SK-N-SH treated with all-trans-retinoic acid at 6 μM for 48 hours (cell line): ENCODE data around the gene HBS1L.

ENCODE experiments used
- ATAC-seq: fragments of 200-7000 bp; cut with Tn5 transposase; 3 replicates; pipeline ENCODE4 v1.9.1; 2020; ENCODE audit warnings: mild to moderate bottlenecking, moderate library complexity
- ARNTL ChIP-seq: fragments of 450-650 bp; formaldehyde crosslinking; IDR thresholded peaks from 2 replicates; pipeline ENCODE4 v1.5.0; 2020; ENCODE audit warnings: low read depth, mild to moderate bottlenecking, moderate library complexity, borderline replicate concordance
- CSDC2 ChIP-seq: fragments of 250-450 bp; sonication (Bioruptor Pico); IDR thresholded peaks from 2 replicates; pipeline ENCODE4 v1.5.0; 2020; ENCODE audit warnings: mild to moderate bottlenecking, moderate library complexity
- ESRRG ChIP-seq: fragments of 250-450 bp; sonication (Bioruptor Pico); IDR thresholded peaks from 2 replicates; pipeline ENCODE4 v1.6.1; 2021; ENCODE audit warnings: mild to moderate bottlenecking
- GLIS3 ChIP-seq: fragments of 250-450 bp; sonication (Bioruptor Pico); IDR thresholded peaks from 2 replicates; pipeline ENCODE4 v1.5.0; 2020; ENCODE audit warnings: mild to moderate bottlenecking, moderate library complexity
- OSR1 ChIP-seq: fragments of 250-450 bp; sonication (Bioruptor Pico); IDR thresholded peaks from 2 replicates; pipeline ENCODE4 v1.8.0; 2022; ENCODE audit warnings: moderate library complexity, mild to moderate bottlenecking, inconsistent platforms
- RARB ChIP-seq: fragments of 250-450 bp; sonication (Bioruptor Pico); IDR thresholded peaks from 2 replicates; pipeline ENCODE4 v1.8.0; 2021; ENCODE audit warnings: mild to moderate bottlenecking, moderate library complexity
- SNAI2 ChIP-seq: fragments of 250-450 bp; sonication (Bioruptor Pico); IDR thresholded peaks from 2 replicates; pipeline ENCODE4 v1.5.0; 2020; ENCODE audit warnings: mild to moderate bottlenecking, moderate library complexity
- TCF4 ChIP-seq: fragments of 250-450 bp; sonication (Bioruptor Pico); IDR thresholded peaks from 2 replicates; pipeline ENCODE4 v1.8.0; 2021; ENCODE audit warnings: mild to moderate bottlenecking, moderate library complexity, borderline replicate concordance
- TOX ChIP-seq: fragments of 250-450 bp; sonication (Bioruptor Pico); IDR thresholded peaks from 2 replicates; pipeline ENCODE4 v1.8.0; 2021; ENCODE audit warnings: mild to moderate bottlenecking, moderate library complexity, borderline replicate concordance
- ZC3H10 ChIP-seq: fragments of 250-450 bp; sonication (Bioruptor Pico); IDR thresholded peaks from 2 replicates; pipeline ENCODE4 v1.5.1; 2021; ENCODE audit warnings: mild to moderate bottlenecking, moderate library complexity
- ZFP3 ChIP-seq: fragments of 250-450 bp; sonication (Bioruptor Pico); IDR thresholded peaks from 2 replicates; pipeline ENCODE4 v1.5.0; 2020; ENCODE audit warnings: mild to moderate bottlenecking, moderate library complexity
- ZFP30 ChIP-seq: fragments of 450-650 bp; formaldehyde crosslinking; IDR thresholded peaks from 2 replicates; pipeline ENCODE4 v1.5.0; 2022; ENCODE audit warnings: mild to moderate bottlenecking, moderate library complexity
- ZNF565 ChIP-seq: fragments of 450-650 bp; formaldehyde crosslinking; conservative IDR thresholded peaks from 2 replicates; pipeline ENCODE4 v1.5.0; 2020; ENCODE audit warnings: low read depth, mild to moderate bottlenecking, moderate library complexity
- ZNF70 ChIP-seq: fragments of 450-650 bp; formaldehyde crosslinking; IDR thresholded peaks from 2 replicates; pipeline ENCODE4 v1.5.0; 2020; ENCODE audit warnings: mild to moderate bottlenecking, moderate library complexity
- ZNF8 ChIP-seq: fragments of 450-650 bp; formaldehyde crosslinking; IDR thresholded peaks from 2 replicates; pipeline ENCODE4 v1.5.0; 2020; ENCODE audit warnings: mild to moderate bottlenecking, moderate library complexity
- TF ChIP-seq, protein P1 (sequence below): fragments of 250-450 bp; sonication (Bioruptor Pico); IDR thresholded peaks from 2 replicates; pipeline ENCODE4 v1.8.0; 2021; ENCODE audit warnings: low read depth, mild to moderate bottlenecking, moderate library complexity, borderline replicate concordance
- TF ChIP-seq, protein P2 (sequence below): fragments of 250-450 bp; sonication (Bioruptor Pico); IDR thresholded peaks from 2 replicates; pipeline ENCODE4 v1.5.1; 2021; ENCODE audit warnings: mild to moderate bottlenecking, moderate library complexity
- TF ChIP-seq, protein P3 (sequence below): fragments of 250-450 bp; sonication (Bioruptor Pico); IDR thresholded peaks from 2 replicates; pipeline ENCODE4 v1.5.0; 2020; ENCODE audit warnings: mild to moderate bottlenecking, moderate library complexity
- TF ChIP-seq, protein P4 (sequence below): fragments of 250-450 bp; sonication (Bioruptor Pico); IDR thresholded peaks from 2 replicates; pipeline ENCODE4 v1.8.0; 2020; ENCODE audit warnings: mild to moderate bottlenecking, moderate library complexity, borderline replicate concordance

The HBS1L gene

DNA sequence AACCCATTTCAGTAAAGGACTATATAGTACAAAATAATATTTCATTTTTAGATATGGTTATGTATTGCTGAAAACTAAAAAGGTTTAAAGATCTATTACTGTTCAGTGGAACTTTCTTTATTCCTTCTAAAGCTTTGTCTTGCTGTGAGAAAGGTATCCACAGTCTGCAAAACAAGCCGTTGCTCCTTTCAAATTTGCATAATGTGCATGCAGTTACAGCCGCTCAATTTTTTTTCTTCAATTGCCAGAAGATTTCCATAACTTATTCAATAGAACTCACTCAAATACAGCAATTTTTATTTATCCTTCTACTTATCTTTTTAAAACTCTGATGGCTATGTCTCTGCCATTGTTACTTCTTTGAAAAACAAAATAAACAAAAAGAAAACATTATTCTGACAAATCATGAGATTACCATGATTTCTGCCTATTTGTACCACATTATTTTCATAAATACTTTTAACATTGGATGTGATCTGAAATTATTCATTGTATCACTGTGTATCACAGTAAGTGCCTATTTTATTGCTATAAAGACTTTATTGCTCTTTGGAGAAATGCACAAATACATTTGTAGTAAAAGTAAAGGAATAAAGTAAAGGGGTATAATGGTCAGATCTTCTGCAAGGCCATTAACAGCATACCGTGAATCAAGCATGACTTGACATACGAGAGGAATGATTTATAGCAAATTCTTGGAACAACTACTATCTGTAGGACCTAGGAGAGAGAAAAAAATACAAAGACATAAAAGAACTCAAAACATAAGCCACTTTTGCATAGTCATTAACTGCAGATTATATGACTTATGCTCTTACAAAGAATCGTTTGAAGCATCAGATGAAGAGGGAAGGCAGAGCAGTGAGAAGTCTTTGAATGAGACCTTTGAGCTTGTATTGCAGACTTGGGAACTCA is 29.6 kb upstream of the HBS1L start (continued):
- TF ChIP-seq, protein P1, sequence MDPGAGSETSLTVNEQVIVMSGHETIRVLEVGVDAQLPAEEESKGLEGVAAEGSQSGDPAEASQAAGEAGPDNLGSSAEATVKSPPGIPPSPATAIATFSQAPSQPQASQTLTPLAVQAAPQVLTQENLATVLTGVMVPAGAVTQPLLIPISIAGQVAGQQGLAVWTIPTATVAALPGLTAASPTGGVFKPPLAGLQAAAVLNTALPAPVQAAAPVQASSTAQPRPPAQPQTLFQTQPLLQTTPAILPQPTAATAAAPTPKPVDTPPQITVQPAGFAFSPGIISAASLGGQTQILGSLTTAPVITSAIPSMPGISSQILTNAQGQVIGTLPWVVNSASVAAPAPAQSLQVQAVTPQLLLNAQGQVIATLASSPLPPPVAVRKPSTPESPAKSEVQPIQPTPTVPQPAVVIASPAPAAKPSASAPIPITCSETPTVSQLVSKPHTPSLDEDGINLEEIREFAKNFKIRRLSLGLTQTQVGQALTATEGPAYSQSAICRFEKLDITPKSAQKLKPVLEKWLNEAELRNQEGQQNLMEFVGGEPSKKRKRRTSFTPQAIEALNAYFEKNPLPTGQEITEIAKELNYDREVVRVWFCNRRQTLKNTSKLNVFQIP (CRISPR knock-in tag), result no peak
- TF ChIP-seq ESRRG (CRISPR knock-in tag), result no peak
- no peak for TF ChIP-seq RARB (CRISPR knock-in tag)
- no peak for TF ChIP-seq TOX (CRISPR knock-in tag)
- TF ChIP-seq ZFP30, result no peak
- TF ChIP-seq ZFP3 (CRISPR knock-in tag), result no peak
- TF ChIP-seq ZNF565 (CRISPR knock-in tag), result no peak
- TF ChIP-seq TCF4, result no peak
- TF ChIP-seq ZNF70 (CRISPR knock-in tag), result no peak
- TF ChIP-seq, protein P2, sequence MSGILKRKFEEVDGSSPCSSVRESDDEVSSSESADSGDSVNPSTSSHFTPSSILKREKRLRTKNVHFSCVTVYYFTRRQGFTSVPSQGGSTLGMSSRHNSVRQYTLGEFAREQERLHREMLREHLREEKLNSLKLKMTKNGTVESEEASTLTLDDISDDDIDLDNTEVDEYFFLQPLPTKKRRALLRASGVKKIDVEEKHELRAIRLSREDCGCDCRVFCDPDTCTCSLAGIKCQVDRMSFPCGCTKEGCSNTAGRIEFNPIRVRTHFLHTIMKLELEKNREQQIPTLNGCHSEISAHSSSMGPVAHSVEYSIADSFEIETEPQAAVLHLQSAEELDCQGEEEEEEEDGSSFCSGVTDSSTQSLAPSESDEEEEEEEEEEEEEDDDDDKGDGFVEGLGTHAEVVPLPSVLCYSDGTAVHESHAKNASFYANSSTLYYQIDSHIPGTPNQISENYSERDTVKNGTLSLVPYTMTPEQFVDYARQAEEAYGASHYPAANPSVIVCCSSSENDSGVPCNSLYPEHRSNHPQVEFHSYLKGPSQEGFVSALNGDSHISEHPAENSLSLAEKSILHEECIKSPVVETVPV (CRISPR knock-in tag), result no peak
- no peak for TF ChIP-seq SNAI2 (CRISPR knock-in tag)

DNA sequence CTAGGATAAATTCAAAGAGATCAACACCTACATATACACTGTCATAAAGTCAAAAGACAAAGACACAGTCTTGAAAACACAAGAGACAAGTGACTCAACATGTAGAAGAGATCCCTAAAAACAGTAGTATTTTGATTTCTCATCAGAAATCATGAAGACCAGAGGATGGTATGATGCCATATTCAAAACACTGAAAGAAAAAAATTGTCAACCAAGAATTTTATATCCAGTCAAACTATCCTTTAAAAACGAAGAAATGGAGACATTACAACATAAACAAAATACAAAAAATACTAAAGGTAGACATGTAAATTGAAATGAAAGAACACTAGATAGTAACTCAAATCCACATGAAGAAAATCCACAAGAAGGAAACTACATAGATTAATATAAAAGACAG is 27.3 kb upstream of the HBS1L start:
- TF ChIP-seq, protein P3, sequence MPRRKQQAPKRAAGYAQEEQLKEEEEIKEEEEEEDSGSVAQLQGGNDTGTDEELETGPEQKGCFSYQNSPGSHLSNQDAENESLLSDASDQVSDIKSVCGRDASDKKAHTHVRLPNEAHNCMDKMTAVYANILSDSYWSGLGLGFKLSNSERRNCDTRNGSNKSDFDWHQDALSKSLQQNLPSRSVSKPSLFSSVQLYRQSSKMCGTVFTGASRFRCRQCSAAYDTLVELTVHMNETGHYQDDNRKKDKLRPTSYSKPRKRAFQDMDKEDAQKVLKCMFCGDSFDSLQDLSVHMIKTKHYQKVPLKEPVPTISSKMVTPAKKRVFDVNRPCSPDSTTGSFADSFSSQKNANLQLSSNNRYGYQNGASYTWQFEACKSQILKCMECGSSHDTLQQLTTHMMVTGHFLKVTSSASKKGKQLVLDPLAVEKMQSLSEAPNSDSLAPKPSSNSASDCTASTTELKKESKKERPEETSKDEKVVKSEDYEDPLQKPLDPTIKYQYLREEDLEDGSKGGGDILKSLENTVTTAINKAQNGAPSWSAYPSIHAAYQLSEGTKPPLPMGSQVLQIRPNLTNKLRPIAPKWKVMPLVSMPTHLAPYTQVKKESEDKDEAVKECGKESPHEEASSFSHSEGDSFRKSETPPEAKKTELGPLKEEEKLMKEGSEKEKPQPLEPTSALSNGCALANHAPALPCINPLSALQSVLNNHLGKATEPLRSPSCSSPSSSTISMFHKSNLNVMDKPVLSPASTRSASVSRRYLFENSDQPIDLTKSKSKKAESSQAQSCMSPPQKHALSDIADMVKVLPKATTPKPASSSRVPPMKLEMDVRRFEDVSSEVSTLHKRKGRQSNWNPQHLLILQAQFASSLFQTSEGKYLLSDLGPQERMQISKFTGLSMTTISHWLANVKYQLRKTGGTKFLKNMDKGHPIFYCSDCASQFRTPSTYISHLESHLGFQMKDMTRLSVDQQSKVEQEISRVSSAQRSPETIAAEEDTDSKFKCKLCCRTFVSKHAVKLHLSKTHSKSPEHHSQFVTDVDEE (CRISPR knock-in tag), result no peak
- TF ChIP-seq ZNF70 (CRISPR knock-in tag) (no peak), GLIS3 (CRISPR knock-in tag) (no peak), TOX (CRISPR knock-in tag) (no peak), ESRRG (CRISPR knock-in tag) (no peak), OSR1 (no peak), ZFP30 (no peak), TCF4 (no peak), ZNF8 (no peak), ZFP3 (CRISPR knock-in tag) (no peak)
- no peak for ATAC-seq

DNA sequence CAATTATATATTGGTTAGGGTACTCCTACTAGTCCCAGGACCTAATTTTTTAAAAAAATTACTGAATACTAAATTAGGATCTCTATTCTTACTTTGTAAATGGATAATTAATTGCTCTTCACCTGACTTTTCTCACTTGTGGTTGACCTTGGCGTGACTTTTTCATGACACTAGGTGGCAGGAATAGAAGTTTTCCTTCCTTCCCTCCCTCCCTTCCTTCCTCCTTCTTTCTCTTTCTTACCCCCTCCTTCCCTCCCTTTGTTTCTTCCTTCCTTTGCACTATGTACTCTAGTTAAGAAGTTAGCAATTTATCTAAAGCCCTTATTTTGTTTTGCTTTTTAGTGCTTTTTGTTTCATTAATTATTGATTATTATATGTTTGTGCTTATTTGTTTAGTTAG is 20.4 kb upstream of the HBS1L start:
- no peak for ATAC-seq
- TF ChIP-seq, protein P3 (CRISPR knock-in tag), result no peak
- TF ChIP-seq CSDC2, result no peak
- TF ChIP-seq, protein P4, sequence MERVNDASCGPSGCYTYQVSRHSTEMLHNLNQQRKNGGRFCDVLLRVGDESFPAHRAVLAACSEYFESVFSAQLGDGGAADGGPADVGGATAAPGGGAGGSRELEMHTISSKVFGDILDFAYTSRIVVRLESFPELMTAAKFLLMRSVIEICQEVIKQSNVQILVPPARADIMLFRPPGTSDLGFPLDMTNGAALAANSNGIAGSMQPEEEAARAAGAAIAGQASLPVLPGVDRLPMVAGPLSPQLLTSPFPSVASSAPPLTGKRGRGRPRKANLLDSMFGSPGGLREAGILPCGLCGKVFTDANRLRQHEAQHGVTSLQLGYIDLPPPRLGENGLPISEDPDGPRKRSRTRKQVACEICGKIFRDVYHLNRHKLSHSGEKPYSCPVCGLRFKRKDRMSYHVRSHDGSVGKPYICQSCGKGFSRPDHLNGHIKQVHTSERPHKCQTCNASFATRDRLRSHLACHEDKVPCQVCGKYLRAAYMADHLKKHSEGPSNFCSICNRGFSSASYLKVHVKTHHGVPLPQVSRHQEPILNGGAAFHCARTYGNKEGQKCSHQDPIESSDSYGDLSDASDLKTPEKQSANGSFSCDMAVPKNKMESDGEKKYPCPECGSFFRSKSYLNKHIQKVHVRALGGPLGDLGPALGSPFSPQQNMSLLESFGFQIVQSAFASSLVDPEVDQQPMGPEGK (CRISPR knock-in tag), result no peak
- no peak for TF ChIP-seq GLIS3 (CRISPR knock-in tag)
- TF ChIP-seq ARNTL (CRISPR knock-in tag), result no peak
- TF ChIP-seq, protein P1 (CRISPR knock-in tag), result no peak
- no peak for TF ChIP-seq ZC3H10 (CRISPR knock-in tag)
- TF ChIP-seq SNAI2 (CRISPR knock-in tag), result no peak
- TF ChIP-seq ZNF70 (CRISPR knock-in tag), result no peak
- TF ChIP-seq ZNF8, result no peak
